GM13976 (cell line): ENCODE results near the gene ZPBP2.

Experiments
- DNase-seq: peaks from one replicate; pipeline ENCODE4 v3.0.0; 2012; ENCODE audit warnings: low spot score
- CTCF ChIP-seq: IDR thresholded peaks from 2 replicates; pipeline ENCODE4 v1.5.1; 2012; ENCODE audit warnings: borderline replicate concordance, mild to moderate bottlenecking; ENCODE audit not compliant: insufficient read depth; ENCODE audit errors: extremely low read depth, missing control alignments, control extremely low read depth
- in situ Hi-C: fragments of 300-500 bp; cut with MboI; formaldehyde crosslinking; loops from one replicate; pipeline ENCODE4 v1.12.0; 2022; ENCODE audit warnings: low sequenced_read_pairs, mixed read lengths, inconsistent platforms; ENCODE audit not compliant: unreplicated experiment

The ZPBP2 gene

GRCh38 chr17:39920218-39921210 is 52.5 kb downstream of the ZPBP2 start:
- in situ Hi-C loops = no loop called here
- peak; percentile 75 for DNase-seq
- no peak for TF ChIP-seq CTCF

GRCh38 chr17:39921323-39921722 is 53.3 kb downstream of the ZPBP2 start:
- no peak for DNase-seq
- no peak for TF ChIP-seq CTCF
- in situ Hi-C loops = no loop called here

GRCh38 chr17:39922006-39922405 is 54.0 kb downstream of the ZPBP2 start:
- in situ Hi-C loops = no loop called here
- TF ChIP-seq CTCF = no peak
- no peak for DNase-seq

GRCh38 chr17:39923230-39923629 is 55.2 kb downstream of the ZPBP2 start:
- in situ Hi-C loops = no loop called here
- no peak for TF ChIP-seq CTCF
- no peak for DNase-seq

GRCh38 chr17:39923836-39924690 is 56.1 kb downstream of the ZPBP2 start:
- no peak for DNase-seq
- in situ Hi-C loops = no loop called here
- no peak for TF ChIP-seq CTCF

GRCh38 chr17:39924691-39925055 is 56.7 kb downstream of the ZPBP2 start:
- DNase-seq = no peak
- no peak for TF ChIP-seq CTCF
- in situ Hi-C loops = no loop called here
